ENCODE data around the gene KATNAL1. TPM values are rescaled to one million over a fixed set of nuclear protein-coding genes. Genes with fewer than 3 reads are reported as not detected.

Gene KATNAL1
- total RNA-seq, 3 donors from 2014 or later (not counting 1 experiment from before 2014, with no cell fraction given): 15.0 to 22.8 (median 21.9) TPM

GRCh38 chr13:30325668-30326067, 18.3 kb upstream of the KATNAL1 start:
- Histone ChIP-seq H3K36me3 (ENCODE audit: control insufficient read depth, insufficient read depth, low read length) (no peaks in the 10 kb centered on the region), H3K9me3 (ENCODE audit: control insufficient read depth, insufficient read depth, low read length) (no peaks in the 10 kb centered on the region), H3K27me3 (ENCODE audit: control insufficient read depth, insufficient read depth, low read length) (no peaks in the 10 kb centered on the region), H3K4me1 (ENCODE audit: control insufficient read depth, insufficient read depth, low read length) (no peaks in the 10 kb centered on the region), H3K4me3 (ENCODE audit: low read length) (no peak overlapping the region), H3K27ac (ENCODE audit: low read length) (no peak overlapping the region)
- 55% methylated on average over 3 of the region's 4 CpGs for WGBS (ENCODE audit: insufficient coverage)
- Mint-ChIP-seq H3K9me3 (no peaks in the 10 kb centered on the region), H3K27me3 (ENCODE audit: low read depth in 2 of 2) (peaks cover 0 to 10% of the 10 kb centered on the region in 2 donors), H3K36me3 (no peaks in the 10 kb centered on the region), H3K4me3 (no peak overlapping the region), H3K27ac (no peak overlapping the region), H3K4me1 (peaks cover 0 to 5% of the 10 kb centered on the region in 2 donors)
- intact Hi-C loops (cut with micrococcal nuclease): no loop called here
- ATAC-seq (no peak), DNase-seq (no peak)
- TF ChIP-seq CTCF (IDR thresholded peaks at IDR 0.05): no peak

- WGBS (ENCODE audit: insufficient coverage): 100% methylated on average over 2 of the region's 2 CpGs
- peaks cover 0 to 10% of the 10 kb centered on the region in 2 donors for H3K27me3 Mint-ChIP-seq (ENCODE audit: low read depth in 2 of 2)
- TF ChIP-seq CTCF (IDR thresholded peaks at IDR 0.05): no peak
- Histone ChIP-seq H3K4me3 (ENCODE audit: low read length) (no peak overlapping the region), H3K36me3 (ENCODE audit: control insufficient read depth, insufficient read depth, low read length) (no peaks in the 10 kb centered on the region), H3K4me1 (ENCODE audit: control insufficient read depth, insufficient read depth, low read length) (no peaks in the 10 kb centered on the region), H3K9me3 (ENCODE audit: control insufficient read depth, insufficient read depth, low read length) (no peaks in the 10 kb centered on the region), H3K27me3 (ENCODE audit: control insufficient read depth, insufficient read depth, low read length) (no peaks in the 10 kb centered on the region), H3K27ac (ENCODE audit: low read length) (no peak overlapping the region)
- no peak overlapping the region for H3K4me3 Mint-ChIP-seq
- intact Hi-C loops (cut with micrococcal nuclease): no loop called here
- no peaks in the 10 kb centered on the region for H3K9me3 Mint-ChIP-seq
- H3K36me3 Mint-ChIP-seq: no peaks in the 10 kb centered on the region
- H3K4me1 Mint-ChIP-seq: no peaks in the 10 kb centered on the region
- no peak for DNase-seq
- no peak for ATAC-seq
- no peak overlapping the region for H3K27ac Mint-ChIP-seq
Observed at GRCh38 chr13:30323524-30323923, 16.2 kb upstream of the KATNAL1 start.

GRCh38 chr13:30322428-30322827, 15.1 kb upstream of the KATNAL1 start:
- Histone ChIP-seq H3K36me3 (ENCODE audit: control insufficient read depth, insufficient read depth, low read length) (no peaks in the 10 kb centered on the region), H3K9me3 (ENCODE audit: control insufficient read depth, insufficient read depth, low read length) (no peaks in the 10 kb centered on the region), H3K4me1 (ENCODE audit: control insufficient read depth, insufficient read depth, low read length) (no peaks in the 10 kb centered on the region), H3K4me3 (ENCODE audit: low read length) (no peak overlapping the region), H3K27me3 (ENCODE audit: control insufficient read depth, insufficient read depth, low read length) (no peaks in the 10 kb centered on the region), H3K27ac (ENCODE audit: low read length) (no peak overlapping the region)
- no peak overlapping the region for H3K4me3 Mint-ChIP-seq
- ATAC-seq: no peak
- intact Hi-C loops (cut with micrococcal nuclease): no loop called here
- no peak for TF ChIP-seq CTCF (IDR thresholded peaks at IDR 0.05)
- H3K36me3 Mint-ChIP-seq: no peaks in the 10 kb centered on the region
- 86% methylated on average over 7 of the region's 7 CpGs for WGBS (ENCODE audit: insufficient coverage)
- DNase-seq: no peak
- peaks cover 0 to 10% of the 10 kb centered on the region in 2 donors for H3K27me3 Mint-ChIP-seq (ENCODE audit: low read depth in 2 of 2)
- H3K27ac Mint-ChIP-seq: no peak overlapping the region
- no peaks in the 10 kb centered on the region for H3K9me3 Mint-ChIP-seq
- H3K4me1 Mint-ChIP-seq: no peaks in the 10 kb centered on the region

GRCh38 chr13:30321256-30321655, 13.9 kb upstream of the KATNAL1 start:
- Mint-ChIP-seq H3K36me3 (no peaks in the 10 kb centered on the region), H3K4me1 (no peaks in the 10 kb centered on the region), H3K9me3 (no peaks in the 10 kb centered on the region), H3K4me3 (no peak overlapping the region), H3K27ac (no peak overlapping the region), H3K27me3 (ENCODE audit: low read depth in 2 of 2) (peaks cover 0 to 9% of the 10 kb centered on the region in 2 donors)
- H3K27ac ChIP-seq (ENCODE audit: low read length): no peak overlapping the region
- DNase-seq (no peak), ATAC-seq (no peak)
- H3K4me1 ChIP-seq (ENCODE audit: control insufficient read depth, insufficient read depth, low read length): no peaks in the 10 kb centered on the region
- 100% methylated on average over 1 of the region's 3 CpGs for WGBS (ENCODE audit: insufficient coverage)
- H3K4me3 ChIP-seq (ENCODE audit: low read length): no peak overlapping the region
- intact Hi-C loops (cut with micrococcal nuclease): no loop called here
- no peaks in the 10 kb centered on the region for H3K27me3 ChIP-seq (ENCODE audit: control insufficient read depth, insufficient read depth, low read length)
- TF ChIP-seq CTCF (IDR thresholded peaks at IDR 0.05): no peak
- H3K36me3 ChIP-seq (ENCODE audit: control insufficient read depth, insufficient read depth, low read length): no peaks in the 10 kb centered on the region
- no peaks in the 10 kb centered on the region for H3K9me3 ChIP-seq (ENCODE audit: control insufficient read depth, insufficient read depth, low read length)

All from natural killer cell (primary cell).